ENCODE results near the gene UNC5B.

DNA sequence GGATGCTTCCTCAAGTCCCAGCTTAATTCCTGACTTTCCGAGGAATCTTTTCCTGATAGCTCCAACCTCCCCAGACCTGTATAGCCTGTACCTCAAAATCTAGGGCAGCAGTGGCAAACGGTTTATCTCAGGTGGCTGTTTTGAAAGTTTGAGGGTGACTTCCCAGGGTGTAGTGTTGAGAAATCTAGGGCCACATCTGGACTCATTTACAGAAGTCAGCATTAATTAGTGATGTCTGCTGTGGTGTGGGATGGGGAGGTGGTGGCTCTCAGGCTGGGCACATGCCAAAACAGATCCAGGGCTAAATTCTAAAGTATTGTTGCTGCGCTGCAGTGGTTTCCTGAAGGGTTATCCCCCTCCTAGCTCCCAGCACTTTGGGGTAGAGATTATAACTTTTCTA is 38.0 kb downstream of the UNC5B start:
- TF ChIP-seq POLR2A (IDR thresholded peaks at IDR 0.05; ENCODE audit: low read depth, low read length) (no peak), POLR2AphosphoS5 (IDR thresholded peaks at IDR 0.05; ENCODE audit: low read depth, low read length) (no peak), TAF1 (IDR thresholded peaks at IDR 0.05; ENCODE audit: borderline replicate concordance, low read depth, low read length) (no peak)
